Measurements from ENCODE around the gene CDKN2B-AS1. TPM values are rescaled to one million over a fixed set of nuclear protein-coding genes. Genes with fewer than 3 reads are reported as not detected.

CDKN2B-AS1 gene
- total RNA-seq, 1 donor from 2014 or later = 4.2 TPM

DNA sequence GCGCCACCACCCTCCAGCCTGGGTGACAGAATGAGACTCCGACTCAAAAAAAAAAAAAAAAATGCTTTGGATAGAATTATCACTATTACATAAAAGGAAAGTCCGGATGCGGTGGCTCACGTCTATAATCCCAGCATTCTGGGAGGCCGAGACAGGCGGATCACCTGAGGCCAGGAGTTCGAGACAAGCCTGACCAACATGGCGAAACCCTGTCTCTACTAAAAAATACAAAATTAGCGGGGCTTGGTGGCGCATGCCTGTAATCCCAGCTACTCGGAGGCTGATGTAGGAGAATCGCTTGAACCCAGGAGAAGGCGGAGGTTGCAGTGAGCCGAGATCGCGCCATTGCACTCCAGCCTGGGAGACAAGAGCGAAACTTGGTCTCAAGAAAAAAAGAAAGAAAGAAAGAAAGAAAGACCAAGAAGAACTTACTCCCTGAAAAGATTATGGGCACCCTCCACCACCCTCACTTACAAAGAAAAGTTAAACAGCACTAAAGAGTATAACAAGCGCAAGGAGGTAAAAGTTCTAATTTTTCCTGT lies 18.2 kb upstream of the CDKN2B-AS1 start:
- intact Hi-C loops (cut with micrococcal nuclease) = loop anchor here (5.0 to 10.0 kb wide), 2 partner anchors 131 to 468 kb away; partner anchors contain the start of gene DMRTA1

- intact Hi-C loops (cut with micrococcal nuclease) = no loop called here
Observed at GRCh38 chr9:21982391-21982790, 12.2 kb upstream of the CDKN2B-AS1 start.

- intact Hi-C loops (cut with micrococcal nuclease) = no loop called here
Observed at GRCh38 chr9:21982861-21983560, 11.6 kb upstream of the CDKN2B-AS1 start.

- intact Hi-C loops (cut with micrococcal nuclease) = no loop called here
Observed at GRCh38 chr9:21983561-21983935, 11.0 kb upstream of the CDKN2B-AS1 start.

GRCh38 chr9:21984101-21984500 lies 10.5 kb upstream of the CDKN2B-AS1 start:
- intact Hi-C loops (cut with micrococcal nuclease) = no loop called here

DNA sequence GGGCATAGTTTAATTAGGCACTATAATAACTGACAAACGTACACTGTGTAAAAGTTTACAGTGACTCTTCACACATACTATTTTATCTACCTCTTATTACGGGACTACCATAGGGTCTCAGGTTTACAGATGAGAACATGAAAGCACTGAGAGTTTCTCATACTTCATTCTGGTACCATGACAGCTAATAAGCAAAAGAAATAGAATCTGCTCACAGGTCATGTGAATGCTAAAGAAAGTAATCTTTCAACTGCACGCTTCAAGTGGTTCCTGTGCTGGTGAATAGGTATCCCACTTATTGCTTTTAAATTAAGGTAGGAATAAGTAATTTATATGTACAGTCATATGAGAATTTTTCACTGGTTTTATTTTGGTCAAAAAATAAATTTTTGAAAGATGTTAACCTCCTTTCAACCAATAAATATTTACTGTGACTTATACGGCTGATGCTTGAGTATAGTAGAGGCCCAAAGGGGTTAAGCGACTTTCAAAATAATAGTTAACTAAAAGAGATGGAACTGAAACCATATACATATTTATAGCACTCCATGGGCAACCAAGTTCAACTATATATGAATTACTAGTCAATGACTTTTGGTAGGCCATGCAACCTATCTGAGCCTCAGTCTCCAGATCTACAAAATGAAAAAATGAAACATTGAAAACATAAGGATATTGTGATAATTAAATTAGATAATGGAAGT lies 8.5 kb upstream of the CDKN2B-AS1 start:
- intact Hi-C loops (cut with micrococcal nuclease) = no loop called here

GRCh38 chr9:21988056-21988990 lies 6.3 kb upstream of the CDKN2B-AS1 start:
- intact Hi-C loops (cut with micrococcal nuclease) = no loop called here

GRCh38 chr9:21989440-21990189 lies 5.0 kb upstream of the CDKN2B-AS1 start:
- intact Hi-C loops (cut with micrococcal nuclease) = loop anchor here (1.0 to 10.0 kb wide), 3 partner anchors 21 to 655 kb away; partner anchors contain the start of gene KLHL9

- intact Hi-C loops (cut with micrococcal nuclease) = loop anchor here (5.0 to 10.0 kb wide), 2 partner anchors 251 to 657 kb away; partner anchors contain the start of gene KLHL9
Observed at GRCh38 chr9:21991072-21991959, 3.3 kb upstream of the CDKN2B-AS1 start.

DNA sequence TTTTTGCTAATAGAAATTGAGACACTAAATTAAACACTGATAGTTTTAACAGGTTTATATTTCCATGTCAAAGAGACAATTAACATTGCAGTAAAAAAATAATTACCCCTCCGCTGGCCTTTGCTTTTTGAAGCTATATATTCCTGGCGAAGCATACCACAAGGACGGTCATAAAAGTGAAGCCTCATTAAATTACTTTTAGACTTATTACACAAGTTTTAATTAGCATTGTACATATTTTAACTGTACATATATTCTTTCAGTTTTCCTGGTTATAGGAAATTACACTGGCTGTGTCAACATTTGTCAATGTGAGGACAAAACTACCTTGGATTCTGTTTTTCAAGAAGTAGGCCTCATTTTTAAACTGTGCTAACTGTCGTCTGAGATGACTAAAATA lies 1.6 kb upstream of the CDKN2B-AS1 start:
- intact Hi-C loops (cut with micrococcal nuclease) = loop anchor here (5.0 to 10.0 kb wide), 2 partner anchors 249 to 658 kb away; partner anchors contain the start of gene KLHL9

DNA sequence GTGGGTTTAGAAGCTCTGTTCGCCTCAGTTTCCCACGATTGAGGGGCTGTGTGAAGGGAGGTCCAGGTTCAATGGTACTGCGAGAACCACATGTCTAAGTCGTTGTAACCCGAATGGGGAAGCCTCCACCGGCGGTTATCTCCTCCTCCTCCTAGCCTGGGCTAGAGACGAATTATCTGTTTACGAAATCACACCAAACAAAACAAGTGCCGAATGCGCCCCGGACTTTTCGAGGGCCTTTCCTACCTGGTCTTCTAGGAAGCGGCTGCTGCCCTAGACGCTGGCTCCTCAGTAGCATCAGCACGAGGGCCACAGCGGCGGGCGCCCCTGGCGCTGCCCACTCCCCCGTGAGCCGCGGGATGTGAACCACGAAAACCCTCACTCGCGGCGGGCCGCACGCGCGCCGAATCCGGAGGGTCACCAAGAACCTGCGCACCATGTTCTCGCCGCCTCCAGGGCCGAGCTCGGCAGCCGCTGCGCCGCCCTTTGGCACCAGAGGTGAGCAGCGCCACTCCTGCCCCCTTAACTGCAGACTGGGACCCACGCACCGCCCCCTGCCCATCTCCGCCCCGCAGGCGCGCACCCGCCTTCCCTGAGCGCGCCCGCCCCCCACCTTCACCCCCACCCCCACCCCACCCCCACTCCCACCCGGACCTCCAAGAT lies 567 bp upstream of the CDKN2B-AS1 start, which contains the start of gene CDKN2A:
CDKN2A (minus strand) TSS at position 500 of the 663 bp plus-strand sequence.
- intact Hi-C loops (cut with micrococcal nuclease) = loop anchor here (1.0 to 10.0 kb wide), 6 partner anchors 19 to 1371 kb away; partner anchors contain the start of genes KLHL9 and MLLT3

- intact Hi-C loops (cut with micrococcal nuclease) = loop anchor here (1.0 to 10.0 kb wide), 6 partner anchors 13 to 1372 kb away; partner anchors contain the start of genes KLHL9 and MLLT3
Observed at GRCh38 chr9:21995006-21995665, 545 bp downstream of the CDKN2B-AS1 start.

GRCh38 chr9:21995666-21996398 lies 1.2 kb downstream of the CDKN2B-AS1 start:
- intact Hi-C loops (cut with micrococcal nuclease) = loop anchor here (1.0 to 10.0 kb wide), 6 partner anchors 12 to 1373 kb away; partner anchors contain the start of genes KLHL9 and MLLT3

DNA sequence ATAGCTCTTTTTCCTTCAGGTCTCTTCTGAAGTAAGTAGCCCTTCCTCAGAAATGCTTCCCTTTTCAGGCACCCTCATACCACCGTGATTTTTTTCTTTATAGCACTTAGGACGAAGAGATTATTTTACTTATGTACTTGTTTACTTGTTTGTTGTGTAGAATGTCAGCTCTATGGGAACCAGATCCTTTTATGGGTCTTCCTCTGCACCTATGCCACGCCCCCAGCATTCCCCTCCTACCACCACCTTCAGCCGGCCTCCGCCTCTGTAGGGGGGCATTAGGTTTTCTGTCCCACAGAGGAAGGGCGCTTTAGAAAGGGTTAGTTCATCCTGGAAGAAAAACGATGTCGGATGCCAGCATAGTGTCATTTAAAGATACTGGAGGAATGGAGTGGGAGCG lies 1.8 kb downstream of the CDKN2B-AS1 start:
- intact Hi-C loops (cut with micrococcal nuclease) = loop anchor here (10.0 kb wide), 1 partner anchor 662 kb away; the partner anchor contains the start of gene KLHL9

- intact Hi-C loops (cut with micrococcal nuclease) = loop anchor here (10.0 kb wide), 1 partner anchor 662 kb away; the partner anchor contains the start of gene KLHL9
Observed at GRCh38 chr9:21996858-21997257, 2.3 kb downstream of the CDKN2B-AS1 start.

- intact Hi-C loops (cut with micrococcal nuclease) = loop anchor here (10.0 kb wide), 1 partner anchor 663 kb away; the partner anchor contains the start of gene KLHL9
Observed at GRCh38 chr9:21997480-21997879, 2.9 kb downstream of the CDKN2B-AS1 start.

DNA sequence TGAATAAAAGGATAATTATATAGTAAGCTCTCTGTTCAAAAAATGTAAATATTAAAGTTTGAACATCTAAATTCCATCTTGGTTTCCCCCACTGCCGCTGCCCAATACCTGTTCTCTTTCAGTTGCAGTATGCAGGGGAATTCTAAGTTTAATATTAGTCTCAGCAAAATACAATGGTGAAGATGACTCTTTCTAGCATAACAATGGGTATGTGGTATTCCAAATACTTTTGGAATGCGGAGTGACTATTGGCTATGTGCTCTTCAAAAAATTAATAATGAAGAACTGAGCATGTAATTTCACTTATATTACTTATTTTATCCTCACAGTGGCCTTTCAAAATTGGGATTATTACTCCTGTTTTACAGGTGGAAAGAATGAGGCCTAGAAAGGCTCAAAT lies 3.4 kb downstream of the CDKN2B-AS1 start:
- intact Hi-C loops (cut with micrococcal nuclease) = loop anchor here (10.0 kb wide), 1 partner anchor 663 kb away; the partner anchor contains the start of gene KLHL9

Data from T-helper 2 cell treated with Interferon-gamma antibody and Interleukin-4, amounts not matched to agents 100 ng/mL and 5 ng/mL, for 36 hours (primary cell).